HL-60 (cell line): Measurements from ENCODE around the gene BBOX1.

ENCODE experiments used
- DNase-seq, 2 experiments: peaks; one replicate each; pipeline ENCODE4 v3.0.0-alpha.2; 2010 to 2020; ENCODE audit warnings: low read depth in 1 of 2, low spot score in 1 of 2
- H3K27ac ChIP-seq: fragments of 250-450 bp; sonication (Bioruptor Pico); replicated peaks from 2 replicates; pipeline ENCODE4 v1.5.1; 2020; ENCODE audit warnings: mild to moderate bottlenecking, moderate library complexity
- H3K27me3 ChIP-seq: fragments of 250-450 bp; sonication (Bioruptor Pico); 2 replicates; pipeline ENCODE4 v1.5.1; 2021; ENCODE audit warnings: mild to moderate bottlenecking, moderate library complexity; ENCODE audit not compliant: insufficient read depth, poor library complexity, severe bottlenecking
- H3K4me3 ChIP-seq: replicated peaks from 2 replicates; pipeline ENCODE4 v1.5.1; 2011; ENCODE audit warnings: mild to moderate bottlenecking, control low read depth, low read length; ENCODE audit not compliant: insufficient read depth
- CTCF ChIP-seq: IDR thresholded peaks from one replicate; pipeline ENCODE4 v1.5.1; 2011; ENCODE audit warnings: low read length, control low read depth, inconsistent platforms; ENCODE audit not compliant: insufficient read depth
- GABPA ChIP-seq: IDR thresholded peaks from 2 replicates; pipeline ENCODE4 v1.6.1; 2012; ENCODE audit warnings: low read depth
- POLR2AphosphoS5 ChIP-seq: IDR thresholded peaks from 2 replicates; pipeline ENCODE4 v1.6.1; 2012; ENCODE audit warnings: low read depth
- REST ChIP-seq: IDR thresholded peaks from 2 replicates; pipeline ENCODE4 v1.6.1; 2012; ENCODE audit warnings: low read depth; ENCODE audit not compliant: insufficient replicate concordance
- SPI1 ChIP-seq: IDR thresholded peaks from 2 replicates; pipeline ENCODE4 v1.6.1; 2012; ENCODE audit warnings: low read depth, mild to moderate bottlenecking, borderline replicate concordance

Gene BBOX1

DNA sequence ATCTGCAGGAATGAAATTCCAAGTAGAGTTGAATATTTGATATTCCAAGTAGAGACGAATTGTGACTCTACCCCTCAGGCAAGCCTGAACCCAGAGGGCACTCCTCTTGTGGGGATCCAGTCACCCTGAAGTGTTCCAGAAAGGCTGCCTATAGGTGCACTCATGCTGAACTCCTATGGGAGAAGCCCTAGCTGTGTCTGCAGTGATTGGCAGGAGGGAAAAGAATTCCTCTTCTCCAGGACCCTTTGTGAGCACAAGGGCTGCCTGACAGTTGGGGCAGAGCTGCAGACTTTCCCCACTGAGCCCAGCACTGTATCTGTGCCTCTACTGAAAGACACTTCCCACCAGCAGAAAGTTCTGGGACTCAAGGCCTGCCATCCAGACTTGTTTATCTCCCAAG is 35.0 kb downstream of the BBOX1 start:
- DNase-seq, result no peak
- Histone ChIP-seq H3K27me3 (no peaks in the 10 kb centered on the region), H3K4me3 (no peak overlapping the region), H3K27ac (no peak overlapping the region)
- TF ChIP-seq CTCF, result no peak
- TF ChIP-seq REST, result no peak
- TF ChIP-seq POLR2AphosphoS5, result no peak
- TF ChIP-seq SPI1, result no peak
- no peak for TF ChIP-seq GABPA

DNA sequence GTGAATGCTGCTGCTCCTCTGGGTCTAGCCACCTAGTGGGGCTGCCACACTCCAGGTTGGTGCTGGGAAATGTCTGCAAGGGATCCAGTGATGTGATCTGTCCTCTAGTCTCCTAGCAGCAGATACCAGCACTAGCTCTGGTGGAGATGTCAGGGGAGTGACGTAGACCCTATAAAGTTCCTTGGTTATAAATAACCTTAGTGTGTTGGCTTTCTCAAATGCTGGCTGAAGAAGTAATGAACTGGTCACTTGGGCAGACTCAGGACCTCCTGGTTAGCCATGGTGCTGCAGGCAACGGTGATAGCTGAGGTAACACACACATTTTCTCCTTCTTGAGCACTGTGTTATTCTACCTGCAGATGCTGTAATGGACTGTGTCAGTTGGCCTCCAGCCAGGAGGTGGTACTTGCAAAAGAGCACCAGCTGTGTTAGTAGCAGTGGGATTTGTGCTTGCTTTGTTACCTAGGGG is 35.5 kb downstream of the BBOX1 start:
- H3K27me3 ChIP-seq, result no peaks in the 10 kb centered on the region
- no peak for DNase-seq
- no peak overlapping the region for H3K4me3 ChIP-seq
- no peak overlapping the region for H3K27ac ChIP-seq
- no peak for TF ChIP-seq CTCF
- TF ChIP-seq GABPA, result no peak
- no peak for TF ChIP-seq REST

DNA sequence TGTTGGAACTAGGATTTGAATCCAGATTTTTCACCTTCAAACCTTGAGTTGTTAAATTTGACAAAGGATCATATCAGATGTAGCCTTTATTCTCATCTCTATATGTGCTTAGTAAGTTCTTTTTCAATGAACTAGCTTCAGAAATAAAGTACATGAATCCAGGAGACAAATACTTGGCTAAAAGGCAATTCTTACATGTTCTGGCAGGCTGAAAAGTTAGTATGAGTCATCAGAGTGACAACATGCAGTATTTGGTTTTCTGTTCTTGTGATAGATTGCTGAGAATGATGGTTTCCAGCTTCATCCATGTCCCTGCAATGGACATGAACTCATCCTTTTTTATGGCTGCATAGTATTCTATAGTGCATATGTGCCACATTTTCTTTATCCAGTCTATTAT is 40.4 kb downstream of the BBOX1 start:
- TF ChIP-seq SPI1 (no peak), POLR2AphosphoS5 (no peak), GABPA (no peak), CTCF (no peak), REST (no peak)
- Histone ChIP-seq H3K4me3 (no peak overlapping the region), H3K27me3 (no peaks in the 10 kb centered on the region), H3K27ac (no peak overlapping the region)
- no peak for DNase-seq
